ENCODE results near the gene DNAH10. TPM values are rescaled to one million over a fixed set of nuclear protein-coding genes. Genes with fewer than 3 reads are reported as not detected.
A peak's percentile ranks its signal among the peaks of the same experiment; 100 is the strongest.

Gene DNAH10
- total RNA-seq, 2 experiments from 2014 or later: 0.12 to 0.17 TPM

GRCh38 chr12:123933214-123933613, 171.1 kb downstream of the DNAH10 start:
- ChIA-PET POLR2A (no interaction called here), CTCF (interaction anchor here (0.7 to 1.9 kb wide), 2 partner anchors 8 to 53 kb away, joined by 3 to 7 read pairs; no protein-coding TSS in a partner anchor)
- Mint-ChIP-seq H3K27ac (no peak overlapping the region), H3K36me3 (ENCODE audit: low read depth) (peaks cover 10% of the 10 kb centered on the region), H3K4me3 (no peak overlapping the region), H3K27me3 (peaks cover 3% of the 10 kb centered on the region), H3K4me1 (peaks cover 36% of the 10 kb centered on the region), H3K9me3 (no peaks in the 10 kb centered on the region)
- DNase-seq: no peak

GRCh38 chr12:123934016-123934620, 172.0 kb downstream of the DNAH10 start:
- Mint-ChIP-seq H3K4me3 (no peak overlapping the region), H3K9me3 (no peaks in the 10 kb centered on the region), H3K4me1 (peaks cover 45% of the 10 kb centered on the region), H3K27me3 (peaks cover 3% of the 10 kb centered on the region), H3K36me3 (ENCODE audit: low read depth) (peaks cover 10% of the 10 kb centered on the region), H3K27ac (no peak overlapping the region)
- ChIA-PET CTCF (interaction anchor here (1.9 kb wide), 1 partner anchor 7 kb away, joined by 7 read pairs; no protein-coding TSS in a partner anchor), POLR2A (no interaction called here)
- no peak for DNase-seq

- Mint-ChIP-seq H3K27me3 (peaks cover 3% of the 10 kb centered on the region), H3K4me1 (peaks cover 47% of the 10 kb centered on the region), H3K9me3 (no peaks in the 10 kb centered on the region), H3K27ac (no peak overlapping the region), H3K36me3 (ENCODE audit: low read depth) (peaks cover 10% of the 10 kb centered on the region), H3K4me3 (no peak overlapping the region)
- ChIA-PET CTCF (interaction anchor here (1.3 kb wide), 1 partner anchor 19 kb away, joined by 4 read pairs; no protein-coding TSS in a partner anchor), POLR2A (no interaction called here)
- no peak for DNase-seq
Measured at GRCh38 chr12:123934829-123935228, 172.7 kb downstream of the DNAH10 start.

- peaks cover 3% of the 10 kb centered on the region for H3K27me3 Mint-ChIP-seq
- H3K9me3 Mint-ChIP-seq: no peaks in the 10 kb centered on the region
- no peak overlapping the region for H3K4me3 Mint-ChIP-seq
- H3K36me3 Mint-ChIP-seq (ENCODE audit: low read depth): peaks cover 12% of the 10 kb centered on the region
- CTCF ChIA-PET: interaction anchor here (0.8 to 1.3 kb wide), 2 partner anchors 10 to 20 kb away, joined by 3 to 4 read pairs; no protein-coding TSS in a partner anchor
- POLR2A ChIA-PET: no interaction called here
- peak overlapping the region; percentile 82 for H3K27ac Mint-ChIP-seq
- DNase-seq: no peak
- H3K4me1 Mint-ChIP-seq: peaks cover 47% of the 10 kb centered on the region
Measured at GRCh38 chr12:123935956-123936355, 173.9 kb downstream of the DNAH10 start.

- peak overlapping the region; percentile 82 for H3K27ac Mint-ChIP-seq
- H3K27me3 Mint-ChIP-seq: peaks cover 3% of the 10 kb centered on the region
- ChIA-PET CTCF (interaction anchor here (0.8 kb wide), 1 partner anchor 10 kb away, joined by 3 read pairs; no protein-coding TSS in a partner anchor), POLR2A (no interaction called here)
- no peak for DNase-seq
- peaks cover 43% of the 10 kb centered on the region for H3K4me1 Mint-ChIP-seq
- H3K36me3 Mint-ChIP-seq (ENCODE audit: low read depth): peaks cover 12% of the 10 kb centered on the region
- H3K9me3 Mint-ChIP-seq: no peaks in the 10 kb centered on the region
- no peak overlapping the region for H3K4me3 Mint-ChIP-seq
Measured at GRCh38 chr12:123936471-123936870, 174.4 kb downstream of the DNAH10 start.

- H3K9me3 Mint-ChIP-seq: no peaks in the 10 kb centered on the region
- peak overlapping the region; percentile 60 for H3K4me3 Mint-ChIP-seq
- H3K27ac Mint-ChIP-seq: peak overlapping the region; percentile 86
- no peak for DNase-seq
- no peaks in the 10 kb centered on the region for H3K27me3 Mint-ChIP-seq
- CTCF ChIA-PET: interaction anchor here (0.5 to 1.0 kb wide), 4 partner anchors 19 to 480 kb away, joined by 3 read pairs; no protein-coding TSS in a partner anchor
- POLR2A ChIA-PET: no interaction called here
- H3K4me1 Mint-ChIP-seq: peaks cover 36% of the 10 kb centered on the region
- H3K36me3 Mint-ChIP-seq (ENCODE audit: low read depth): peaks cover 19% of the 10 kb centered on the region
Measured at GRCh38 chr12:123936956-123937706, 175.0 kb downstream of the DNAH10 start.

- Mint-ChIP-seq H3K9me3 (no peaks in the 10 kb centered on the region), H3K4me1 (peaks cover 30% of the 10 kb centered on the region), H3K27ac (peak overlapping the region; percentile 86), H3K36me3 (ENCODE audit: low read depth) (peaks cover 25% of the 10 kb centered on the region), H3K4me3 (peak overlapping the region; percentile 60), H3K27me3 (no peaks in the 10 kb centered on the region)
- DNase-seq: peak; percentile 63
- ChIA-PET CTCF (interaction anchor here (0.5 to 1.8 kb wide), 5 partner anchors 19 to 479 kb away, joined by 3 to 4 read pairs (median 3); no protein-coding TSS in a partner anchor), POLR2A (no interaction called here)
Measured at GRCh38 chr12:123937707-123938591, 175.8 kb downstream of the DNAH10 start.

- Mint-ChIP-seq H3K27ac (peak overlapping the region; percentile 86), H3K4me1 (peaks cover 27% of the 10 kb centered on the region), H3K4me3 (peak overlapping the region; percentile 60), H3K36me3 (ENCODE audit: low read depth) (peaks cover 26% of the 10 kb centered on the region), H3K27me3 (no peaks in the 10 kb centered on the region), H3K9me3 (no peaks in the 10 kb centered on the region)
- no peak for DNase-seq
- ChIA-PET POLR2A (no interaction called here), CTCF (interaction anchor here (0.7 to 1.8 kb wide), 2 partner anchors 11 to 21 kb away, joined by 3 to 4 read pairs; no protein-coding TSS in a partner anchor)
Measured at GRCh38 chr12:123938679-123939480, 176.8 kb downstream of the DNAH10 start.

GRCh38 chr12:123939716-123940626, 177.9 kb downstream of the DNAH10 start:
- Mint-ChIP-seq H3K27me3 (no peaks in the 10 kb centered on the region), H3K36me3 (ENCODE audit: low read depth) (peaks cover 26% of the 10 kb centered on the region), H3K9me3 (no peaks in the 10 kb centered on the region), H3K4me1 (peaks cover 29% of the 10 kb centered on the region), H3K27ac (no peak overlapping the region), H3K4me3 (no peak overlapping the region)
- ChIA-PET CTCF (interaction anchor here (1.8 kb wide), 1 partner anchor 20 kb away, joined by 4 read pairs; no protein-coding TSS in a partner anchor), POLR2A (no interaction called here)
- no peak for DNase-seq

- no peaks in the 10 kb centered on the region for H3K27me3 Mint-ChIP-seq
- no peak overlapping the region for H3K27ac Mint-ChIP-seq
- CTCF ChIA-PET: interaction anchor here (1.5 kb wide), 1 partner anchor 8 kb away, joined by 7 read pairs; no protein-coding TSS in a partner anchor
- H3K9me3 Mint-ChIP-seq: no peaks in the 10 kb centered on the region
- no peak overlapping the region for H3K4me3 Mint-ChIP-seq
- H3K4me1 Mint-ChIP-seq: peaks cover 29% of the 10 kb centered on the region
- DNase-seq: no peak
- POLR2A ChIA-PET: no interaction called here
- H3K36me3 Mint-ChIP-seq (ENCODE audit: low read depth): peaks cover 26% of the 10 kb centered on the region
Measured at GRCh38 chr12:123940627-123940966, 178.5 kb downstream of the DNAH10 start.

- CTCF ChIA-PET: interaction anchor here (1.5 kb wide), 1 partner anchor 8 kb away, joined by 7 read pairs; no protein-coding TSS in a partner anchor
Measured at GRCh38 chr12:123941000-123941399, 178.9 kb downstream of the DNAH10 start.

More at GRCh38 chr12:123941000-123941399, 178.9 kb downstream of the DNAH10 start:
- H3K27ac Mint-ChIP-seq: no peak overlapping the region
- no peak overlapping the region for H3K4me3 Mint-ChIP-seq
- peaks cover 26% of the 10 kb centered on the region for H3K36me3 Mint-ChIP-seq (ENCODE audit: low read depth)
- no peak for DNase-seq
- no peaks in the 10 kb centered on the region for H3K27me3 Mint-ChIP-seq
- peaks cover 29% of the 10 kb centered on the region for H3K4me1 Mint-ChIP-seq
- H3K9me3 Mint-ChIP-seq: no peaks in the 10 kb centered on the region
- POLR2A ChIA-PET: no interaction called here

Data from activated CD4-positive, alpha-beta T cell treated with anti-CD3 and anti-CD28 coated beads, Interleukin-2, amount 10 ng/mL, durations not matched to agents 7 days and 5 days (primary cell).